Measurements from ENCODE around the gene MMP20.

- TF ChIP-seq ZBTB43 (CRISPR knock-in tag; IDR thresholded peaks at IDR 0.05) (no peak), CTCF (IDR thresholded peaks at IDR 0.05) (no peak), ESRRA (CRISPR knock-in tag; IDR thresholded peaks at IDR 0.05; ENCODE audit: borderline replicate concordance) (no peak), ZNF138 (CRISPR knock-in tag; conservative IDR thresholded peaks at IDR 0.05) (no peak), SMAD4 (CRISPR knock-in tag; IDR thresholded peaks at IDR 0.05) (no peak)
These were observed 96.5 kb downstream of the MMP20 start for GRCh38 chr11:102528618-102529017.
